ENCODE measurements around the gene NUP210. TPM values are rescaled to one million over a fixed set of nuclear protein-coding genes. Genes with fewer than 3 reads are reported as not detected.
A peak's percentile ranks its signal among the peaks of the same experiment; 100 is the strongest.

The NUP210 gene
- total and polyA plus RNA-seq, 2 of the 13 experiments (the other 11 are each of a cell fraction or from before 2014, with no cell fraction given), result 31.6 to 35.2 TPM

DNA sequence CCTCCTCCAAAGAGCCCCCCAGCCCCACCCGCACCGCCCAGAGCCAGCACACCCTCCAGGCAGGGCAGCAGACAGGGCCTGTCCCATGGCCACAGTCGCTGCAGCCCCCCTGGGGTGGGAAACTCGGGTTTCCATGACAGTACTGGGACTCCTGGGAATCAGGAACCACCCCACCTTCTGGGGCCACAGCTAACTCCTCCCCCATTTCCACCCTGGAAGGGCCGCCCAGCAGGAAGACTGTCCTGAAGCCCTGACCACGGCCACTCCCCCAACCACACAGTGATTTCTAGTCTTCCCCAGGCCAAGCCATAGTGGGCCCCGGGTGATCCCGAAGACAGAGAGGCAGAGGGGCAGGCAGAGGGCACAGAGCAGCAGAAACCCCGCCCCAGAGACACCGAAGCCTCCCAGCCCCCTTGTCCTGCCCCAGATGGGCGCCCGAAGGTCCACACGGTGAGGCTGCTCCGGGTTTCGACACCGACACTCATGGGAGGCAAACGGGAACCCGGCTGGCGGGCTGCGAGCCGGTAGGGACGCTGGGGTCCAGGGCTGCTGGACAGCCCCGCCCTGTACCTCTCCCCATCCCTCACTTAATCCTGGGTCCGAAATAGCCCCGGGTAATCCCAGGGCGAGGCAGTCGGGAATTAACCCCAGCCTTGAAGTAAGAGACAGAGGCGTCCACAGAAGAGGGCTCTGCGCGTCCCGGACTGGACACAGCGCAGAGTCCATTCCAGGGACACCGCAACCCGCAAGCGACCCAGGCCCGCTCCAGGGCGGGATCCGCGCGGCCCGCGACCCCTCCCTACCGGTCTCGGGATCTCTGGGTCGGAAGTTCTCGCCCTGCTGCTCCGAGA, 138.4 kb downstream of the NUP210 start (continued):
- TF ChIP-seq, protein P1, sequence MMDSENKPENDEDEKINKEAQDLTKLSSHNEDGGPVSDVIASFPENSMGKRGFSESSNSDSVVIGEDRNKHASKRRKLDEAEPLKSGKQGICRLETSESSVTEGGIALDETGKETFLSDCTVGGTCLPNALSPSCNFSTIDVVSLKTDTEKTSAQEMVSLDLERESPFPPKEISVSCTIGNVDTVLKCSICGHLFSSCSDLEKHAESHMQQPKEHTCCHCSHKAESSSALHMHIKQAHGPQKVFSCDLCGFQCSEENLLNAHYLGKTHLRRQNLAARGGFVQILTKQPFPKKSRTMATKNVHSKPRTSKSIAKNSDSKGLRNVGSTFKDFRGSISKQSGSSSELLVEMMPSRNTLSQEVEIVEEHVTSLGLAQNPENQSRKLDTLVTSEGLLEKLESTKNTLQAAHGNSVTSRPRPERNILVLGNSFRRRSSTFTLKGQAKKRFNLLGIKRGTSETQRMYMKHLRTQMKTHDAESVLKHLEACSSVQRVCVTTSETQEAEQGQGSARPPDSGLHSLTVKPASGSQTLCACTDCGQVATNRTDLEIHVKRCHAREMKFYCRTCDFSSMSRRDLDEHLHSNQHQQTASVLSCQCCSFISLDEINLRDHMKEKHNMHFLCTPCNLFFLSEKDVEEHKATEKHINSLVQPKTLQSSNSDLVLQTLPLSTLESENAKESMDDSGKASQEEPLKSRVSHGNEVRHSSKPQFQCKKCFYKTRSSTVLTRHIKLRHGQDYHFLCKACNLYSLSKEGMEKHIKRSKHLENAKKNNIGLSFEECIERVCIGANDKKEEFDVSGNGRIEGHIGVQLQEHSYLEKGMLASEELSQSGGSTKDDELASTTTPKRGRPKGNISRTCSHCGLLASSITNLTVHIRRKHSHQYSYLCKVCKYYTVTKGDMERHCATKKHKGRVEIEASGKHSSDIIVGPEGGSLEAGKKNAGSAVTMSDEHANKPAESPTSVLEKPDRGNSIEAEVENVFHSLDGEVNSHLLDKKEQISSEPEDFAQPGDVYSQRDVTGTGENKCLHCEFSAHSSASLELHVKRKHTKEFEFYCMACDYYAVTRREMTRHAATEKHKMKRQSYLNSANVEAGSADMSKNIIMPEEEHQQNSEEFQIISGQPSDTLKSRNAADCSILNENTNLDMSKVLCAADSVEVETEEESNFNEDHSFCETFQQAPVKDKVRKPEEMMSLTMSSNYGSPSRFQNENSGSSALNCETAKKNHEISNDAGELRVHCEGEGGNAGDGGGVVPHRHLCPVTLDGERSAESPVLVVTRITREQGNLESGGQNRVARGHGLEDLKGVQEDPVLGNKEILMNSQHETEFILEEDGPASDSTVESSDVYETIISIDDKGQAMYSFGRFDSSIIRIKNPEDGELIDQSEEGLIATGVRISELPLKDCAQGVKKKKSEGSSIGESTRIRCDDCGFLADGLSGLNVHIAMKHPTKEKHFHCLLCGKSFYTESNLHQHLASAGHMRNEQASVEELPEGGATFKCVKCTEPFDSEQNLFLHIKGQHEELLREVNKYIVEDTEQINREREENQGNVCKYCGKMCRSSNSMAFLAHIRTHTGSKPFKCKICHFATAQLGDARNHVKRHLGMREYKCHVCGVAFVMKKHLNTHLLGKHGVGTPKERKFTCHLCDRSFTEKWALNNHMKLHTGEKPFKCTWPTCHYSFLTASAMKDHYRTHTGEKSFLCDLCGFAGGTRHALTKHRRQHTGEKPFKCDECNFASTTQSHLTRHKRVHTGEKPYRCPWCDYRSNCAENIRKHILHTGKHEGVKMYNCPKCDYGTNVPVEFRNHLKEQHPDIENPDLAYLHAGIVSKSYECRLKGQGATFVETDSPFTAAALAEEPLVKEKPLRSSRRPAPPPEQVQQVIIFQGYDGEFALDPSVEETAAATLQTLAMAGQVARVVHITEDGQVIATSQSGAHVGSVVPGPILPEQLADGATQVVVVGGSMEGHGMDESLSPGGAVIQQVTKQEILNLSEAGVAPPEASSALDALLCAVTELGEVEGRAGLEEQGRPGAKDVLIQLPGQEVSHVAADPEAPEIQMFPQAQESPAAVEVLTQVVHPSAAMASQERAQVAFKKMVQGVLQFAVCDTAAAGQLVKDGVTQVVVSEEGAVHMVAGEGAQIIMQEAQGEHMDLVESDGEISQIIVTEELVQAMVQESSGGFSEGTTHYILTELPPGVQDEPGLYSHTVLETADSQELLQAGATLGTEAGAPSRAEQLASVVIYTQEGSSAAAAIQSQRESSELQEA (CRISPR knock-in tag; IDR thresholded peaks at IDR 0.05; ENCODE audit: not compliant biosample characterization), result peak; percentile 5
- TF ChIP-seq RFX3 (CRISPR knock-in tag; IDR thresholded peaks at IDR 0.05) (no peak), ZNF660 (CRISPR knock-in tag; IDR thresholded peaks at IDR 0.05; ENCODE audit: borderline replicate concordance, low read depth) (no peak; the same call in 1 of the 2 replicates), HOXA7 (CRISPR knock-in tag; IDR thresholded peaks at IDR 0.05) (no peak), HMG20A (CRISPR knock-in tag; IDR thresholded peaks at IDR 0.05; ENCODE audit: borderline replicate concordance) (no peak), MTF1 (CRISPR knock-in tag; IDR thresholded peaks at IDR 0.05) (no peak), SIX4 (CRISPR knock-in tag; IDR thresholded peaks at IDR 0.05) (no peak), ZNF766 (CRISPR knock-in tag; IDR thresholded peaks at IDR 0.05; ENCODE audit: borderline replicate concordance) (no peak), GATAD2A (CRISPR knock-in tag; IDR thresholded peaks at IDR 0.05) (no peak), ZKSCAN5 (CRISPR knock-in tag; IDR thresholded peaks at IDR 0.05) (no peak), KMT2B (CRISPR knock-in tag; IDR thresholded peaks at IDR 0.05) (peak; percentile 27; the same call in 1 of the 2 replicates), ZMAT3 (CRISPR knock-in tag; conservative IDR thresholded peaks at IDR 0.05) (0 out of 2 replicates have a peak, but pooled peaks have one; percentile 21), ZNF775 (CRISPR knock-in tag; IDR thresholded peaks at IDR 0.05; ENCODE audit: borderline replicate concordance) (no peak), SALL2 (CRISPR knock-in tag; IDR thresholded peaks at IDR 0.05) (no peak)
- TF ChIP-seq, protein P2, sequence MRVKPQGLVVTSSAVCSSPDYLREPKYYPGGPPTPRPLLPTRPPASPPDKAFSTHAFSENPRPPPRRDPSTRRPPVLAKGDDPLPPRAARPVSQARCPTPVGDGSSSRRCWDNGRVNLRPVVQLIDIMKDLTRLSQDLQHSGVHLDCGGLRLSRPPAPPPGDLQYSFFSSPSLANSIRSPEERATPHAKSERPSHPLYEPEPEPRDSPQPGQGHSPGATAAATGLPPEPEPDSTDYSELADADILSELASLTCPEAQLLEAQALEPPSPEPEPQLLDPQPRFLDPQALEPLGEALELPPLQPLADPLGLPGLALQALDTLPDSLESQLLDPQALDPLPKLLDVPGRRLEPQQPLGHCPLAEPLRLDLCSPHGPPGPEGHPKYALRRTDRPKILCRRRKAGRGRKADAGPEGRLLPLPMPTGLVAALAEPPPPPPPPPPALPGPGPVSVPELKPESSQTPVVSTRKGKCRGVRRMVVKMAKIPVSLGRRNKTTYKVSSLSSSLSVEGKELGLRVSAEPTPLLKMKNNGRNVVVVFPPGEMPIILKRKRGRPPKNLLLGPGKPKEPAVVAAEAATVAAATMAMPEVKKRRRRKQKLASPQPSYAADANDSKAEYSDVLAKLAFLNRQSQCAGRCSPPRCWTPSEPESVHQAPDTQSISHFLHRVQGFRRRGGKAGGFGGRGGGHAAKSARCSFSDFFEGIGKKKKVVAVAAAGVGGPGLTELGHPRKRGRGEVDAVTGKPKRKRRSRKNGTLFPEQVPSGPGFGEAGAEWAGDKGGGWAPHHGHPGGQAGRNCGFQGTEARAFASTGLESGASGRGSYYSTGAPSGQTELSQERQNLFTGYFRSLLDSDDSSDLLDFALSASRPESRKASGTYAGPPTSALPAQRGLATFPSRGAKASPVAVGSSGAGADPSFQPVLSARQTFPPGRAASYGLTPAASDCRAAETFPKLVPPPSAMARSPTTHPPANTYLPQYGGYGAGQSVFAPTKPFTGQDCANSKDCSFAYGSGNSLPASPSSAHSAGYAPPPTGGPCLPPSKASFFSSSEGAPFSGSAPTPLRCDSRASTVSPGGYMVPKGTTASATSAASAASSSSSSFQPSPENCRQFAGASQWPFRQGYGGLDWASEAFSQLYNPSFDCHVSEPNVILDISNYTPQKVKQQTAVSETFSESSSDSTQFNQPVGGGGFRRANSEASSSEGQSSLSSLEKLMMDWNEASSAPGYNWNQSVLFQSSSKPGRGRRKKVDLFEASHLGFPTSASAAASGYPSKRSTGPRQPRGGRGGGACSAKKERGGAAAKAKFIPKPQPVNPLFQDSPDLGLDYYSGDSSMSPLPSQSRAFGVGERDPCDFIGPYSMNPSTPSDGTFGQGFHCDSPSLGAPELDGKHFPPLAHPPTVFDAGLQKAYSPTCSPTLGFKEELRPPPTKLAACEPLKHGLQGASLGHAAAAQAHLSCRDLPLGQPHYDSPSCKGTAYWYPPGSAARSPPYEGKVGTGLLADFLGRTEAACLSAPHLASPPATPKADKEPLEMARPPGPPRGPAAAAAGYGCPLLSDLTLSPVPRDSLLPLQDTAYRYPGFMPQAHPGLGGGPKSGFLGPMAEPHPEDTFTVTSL (CRISPR knock-in tag; IDR thresholded peaks at IDR 0.05; ENCODE audit: borderline replicate concordance), result no peak

All from HepG2 (cell line).